Measurements from ENCODE around the gene FBXO36. TPM values are rescaled to one million over a fixed set of nuclear protein-coding genes. Genes with fewer than 3 reads are reported as not detected.
"Not testable (repeated sequence)": the region's sequence is repeated elsewhere in the genome, so short reads cannot be mapped to it uniquely, and the experiment has no call there.

FBXO36 gene, protein sequence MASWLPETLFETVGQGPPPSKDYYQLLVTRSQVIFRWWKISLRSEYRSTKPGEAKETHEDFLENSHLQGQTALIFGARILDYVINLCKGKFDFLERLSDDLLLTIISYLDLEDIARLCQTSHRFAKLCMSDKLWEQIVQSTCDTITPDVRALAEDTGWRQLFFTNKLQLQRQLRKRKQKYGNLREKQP
- polyA plus RNA-seq (ENCODE audit: insufficient read length) = 7.6 TPM
- long read RNA-seq, donor 1, transcript FBXO36-201 (4 exons, 2,810 nt) = major isoform, 7 of 7 reads
- long read RNA-seq, donor 1, partial matches to known transcripts = 0 of 7 reads
- long read RNA-seq, donor 1, other reads (novel, unspliced or antisense) = 0 of 7 reads
- long read RNA-seq, donor 2, partial matches to known transcripts = 0 of 3 reads
- long read RNA-seq, donor 2, other reads (novel, unspliced or antisense) = 0 of 3 reads
- long read RNA-seq, donor 3, transcript FBXO36-201 (4 exons, 2,810 nt) = major isoform, 5 of 6 reads
- long read RNA-seq, donor 3, partial matches to known transcripts = 0 of 6 reads
- long read RNA-seq, donor 3, other reads (novel, unspliced or antisense) = 0 of 6 reads
- long read RNA-seq, donor 4 = 0 reads
- long read RNA-seq, donor 5, transcript FBXO36-201 (4 exons, 2,810 nt) = major isoform, 9 of 10 reads
- long read RNA-seq, donor 5, partial matches to known transcripts = 0 of 10 reads
- long read RNA-seq, donor 5, other reads (novel, unspliced or antisense) = 0 of 10 reads
- long read RNA-seq, donor 6, partial matches to known transcripts = 0 of 3 reads
- long read RNA-seq, donor 6, other reads (novel, unspliced or antisense) = 0 of 3 reads
- long read RNA-seq, donor 7, transcript FBXO36-201 (4 exons, 2,810 nt) = major isoform, 10 of 10 reads
- long read RNA-seq, donor 7, partial matches to known transcripts = 0 of 10 reads
- long read RNA-seq, donor 7, other reads (novel, unspliced or antisense) = 0 of 10 reads
- long read RNA-seq, donor 8, transcript FBXO36-201 (4 exons, 2,810 nt) = major isoform, 5 of 5 reads
- long read RNA-seq, donor 8, partial matches to known transcripts = 0 of 5 reads
- long read RNA-seq, donor 8, other reads (novel, unspliced or antisense) = 0 of 5 reads

- DNase-seq = no peak
Measured at GRCh38 chr2:229922449-229923386, at the start of gene FBXO36. Gene FBXO36 (plus strand): TSS chr2:229922503. CDS start chr2:229922514, 11 bp downstream.

GRCh38 chr2:229873123-229873581 lies 49.2 kb upstream of the FBXO36 start:
- no peak for DNase-seq

- no peak for DNase-seq
Measured at GRCh38 chr2:229874647-229875046, 47.7 kb upstream of the FBXO36 start.

- no peak for DNase-seq
Measured at GRCh38 chr2:229875549-229875948, 46.8 kb upstream of the FBXO36 start.

GRCh38 chr2:229879191-229879950 lies 42.9 kb upstream of the FBXO36 start:
- DNase-seq = no peak

DNA sequence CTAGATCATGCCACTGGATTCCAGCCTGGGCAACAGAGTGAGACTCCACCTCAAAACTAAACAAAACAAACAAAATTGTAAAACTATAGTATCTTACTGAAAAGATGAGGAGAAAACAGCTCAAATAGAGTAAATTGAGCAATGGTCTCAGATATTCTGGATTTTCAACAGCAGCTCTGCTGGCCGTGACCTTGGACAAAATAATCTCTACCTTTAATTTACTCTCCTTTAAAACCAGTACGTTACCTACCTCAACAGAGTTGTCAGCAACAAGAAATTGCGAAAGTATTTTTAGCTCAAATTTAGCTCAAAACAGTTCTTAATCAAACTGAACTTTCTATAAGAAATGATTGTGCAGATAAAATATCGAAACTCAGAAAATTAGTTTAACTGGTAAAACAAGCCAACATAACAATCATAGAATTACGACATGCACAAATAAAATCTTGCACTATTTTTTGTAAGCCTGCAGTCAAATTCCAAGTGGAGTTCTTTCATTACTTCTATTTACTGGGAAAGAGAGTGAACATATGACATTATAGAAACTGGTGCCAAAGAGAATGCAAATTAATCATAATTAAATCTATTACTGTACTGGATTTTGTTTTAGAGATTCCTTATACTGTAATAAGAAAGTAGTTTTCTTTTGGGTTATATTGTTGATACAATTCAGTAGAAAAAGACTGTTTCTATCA lies 41.3 kb upstream of the FBXO36 start:
- DNase-seq = no peak

- no peak for DNase-seq
Measured at GRCh38 chr2:229882583-229882982, 39.7 kb upstream of the FBXO36 start.

DNA sequence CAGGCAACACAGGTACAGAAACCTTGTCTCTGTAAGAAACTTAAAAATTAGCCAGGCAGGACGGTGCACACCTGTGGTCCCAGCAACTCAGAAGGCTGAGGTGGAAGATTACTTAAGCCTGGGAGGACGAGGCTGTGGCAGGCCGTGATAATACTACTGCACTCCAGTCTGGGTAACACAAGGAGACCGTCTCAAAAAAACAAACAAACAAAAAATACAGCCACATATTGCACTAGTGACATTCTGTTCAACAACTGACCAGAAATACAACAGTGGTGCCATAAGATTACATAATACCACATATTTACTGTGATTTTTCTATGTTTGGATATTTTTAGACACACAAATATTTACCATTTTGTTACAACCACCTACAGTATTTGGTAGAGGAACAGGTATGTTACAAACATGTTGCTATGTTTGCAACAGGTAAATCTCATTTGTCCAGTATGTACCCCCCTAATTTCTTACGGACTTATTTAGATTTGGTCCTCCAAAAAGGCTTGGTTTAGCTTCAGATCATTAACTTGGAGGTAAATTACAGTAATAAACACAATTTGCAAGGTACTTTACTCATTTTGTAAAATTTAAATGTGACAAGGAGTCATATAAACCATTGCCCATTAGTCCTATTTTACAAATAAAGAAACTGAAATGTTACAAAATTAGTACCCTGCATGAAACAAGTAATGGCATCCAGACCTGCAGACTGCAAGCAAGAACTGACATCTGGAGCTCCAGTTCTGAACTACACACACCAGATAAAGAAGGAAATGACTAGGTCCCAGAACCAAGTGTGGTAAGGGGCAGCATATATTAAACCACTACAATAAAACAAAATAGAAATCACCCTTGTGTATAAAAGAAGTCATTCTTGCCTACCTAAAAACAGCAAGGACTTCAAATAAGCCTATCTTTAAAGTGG lies 37.3 kb upstream of the FBXO36 start:
- no peak for DNase-seq

GRCh38 chr2:229887441-229887840 lies 34.9 kb upstream of the FBXO36 start:
- DNase-seq = no peak

DNA sequence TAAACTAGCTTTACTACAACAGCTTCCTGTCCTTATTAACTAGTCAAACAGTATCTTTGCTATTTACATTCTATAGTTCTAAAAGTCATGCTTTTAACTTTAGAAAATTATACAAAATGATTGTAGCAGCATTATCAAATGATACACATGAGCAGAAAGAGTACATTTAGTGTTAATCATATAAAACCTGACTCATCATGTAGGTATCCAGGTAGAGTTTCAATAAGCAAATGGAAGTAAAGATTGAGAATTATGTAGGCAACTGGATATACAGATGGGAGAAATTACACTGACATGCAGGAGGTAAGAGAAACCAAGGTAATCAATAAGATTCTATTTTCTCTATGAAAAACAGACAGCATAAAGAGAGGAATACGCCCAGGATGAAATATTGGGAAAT lies 34.3 kb upstream of the FBXO36 start:
- DNase-seq = no peak

GRCh38 chr2:229889023-229889422 lies 33.3 kb upstream of the FBXO36 start:
- no peak for DNase-seq

DNA sequence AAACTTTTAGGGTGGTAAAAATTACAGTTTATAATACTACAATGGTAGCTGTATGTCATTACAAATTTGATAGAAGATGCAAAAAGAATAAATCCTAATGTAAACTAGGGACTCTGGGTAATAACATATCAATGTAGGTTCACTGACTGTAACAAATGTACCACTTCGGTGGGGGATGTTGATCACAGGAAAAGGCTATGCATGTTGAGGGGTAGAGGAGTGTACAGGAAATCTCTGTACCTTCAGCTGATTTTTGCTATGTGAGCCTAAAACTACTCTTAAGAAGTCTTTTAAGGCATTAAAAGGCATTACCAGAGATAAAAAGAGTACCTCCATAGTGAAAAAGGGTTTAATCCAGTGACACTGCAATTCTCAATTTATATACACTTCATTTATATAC lies 25.4 kb upstream of the FBXO36 start:
- no peak for DNase-seq

DNA sequence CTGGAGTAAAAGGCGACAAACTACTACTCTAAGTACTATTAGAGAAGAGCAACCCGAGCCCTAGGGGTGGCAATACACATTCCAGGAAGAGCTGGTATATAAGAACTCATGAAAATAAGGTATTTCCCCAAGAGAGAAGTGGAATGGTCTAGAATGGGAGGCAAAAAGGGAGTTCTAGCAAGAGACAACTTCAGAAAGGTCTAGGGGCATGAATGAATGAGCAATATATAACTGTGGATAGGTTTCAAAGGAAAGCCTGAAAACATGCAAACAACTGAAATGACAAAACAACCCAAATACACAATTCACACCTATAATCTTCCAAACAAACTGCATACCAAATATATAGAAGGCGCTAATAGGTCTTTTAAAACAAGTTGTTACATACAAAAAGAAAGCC lies 22.7 kb upstream of the FBXO36 start:
- no peak for DNase-seq

DNA sequence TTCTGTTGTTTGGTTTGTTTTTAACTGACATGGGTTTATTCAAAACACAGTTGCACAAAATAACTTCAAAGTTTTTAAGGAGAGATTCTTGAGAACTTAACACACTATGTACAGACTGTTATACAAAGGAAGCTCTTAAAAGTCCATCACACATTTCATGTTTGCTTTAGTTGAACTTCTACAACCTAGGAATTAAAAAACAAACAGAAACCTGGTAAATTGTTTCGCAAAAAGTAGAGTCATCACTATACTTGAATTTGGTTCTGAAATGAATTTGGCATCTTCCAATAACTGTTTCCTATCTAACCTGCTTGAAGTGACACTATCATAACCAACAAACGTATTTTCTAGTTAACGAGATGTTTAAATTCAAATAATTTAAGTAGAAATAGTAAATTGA lies 22.3 kb upstream of the FBXO36 start:
- DNase-seq = no peak

- not testable (repeated sequence) for DNase-seq
Measured at GRCh38 chr2:229900514-229900913, 21.8 kb upstream of the FBXO36 start.

DNA sequence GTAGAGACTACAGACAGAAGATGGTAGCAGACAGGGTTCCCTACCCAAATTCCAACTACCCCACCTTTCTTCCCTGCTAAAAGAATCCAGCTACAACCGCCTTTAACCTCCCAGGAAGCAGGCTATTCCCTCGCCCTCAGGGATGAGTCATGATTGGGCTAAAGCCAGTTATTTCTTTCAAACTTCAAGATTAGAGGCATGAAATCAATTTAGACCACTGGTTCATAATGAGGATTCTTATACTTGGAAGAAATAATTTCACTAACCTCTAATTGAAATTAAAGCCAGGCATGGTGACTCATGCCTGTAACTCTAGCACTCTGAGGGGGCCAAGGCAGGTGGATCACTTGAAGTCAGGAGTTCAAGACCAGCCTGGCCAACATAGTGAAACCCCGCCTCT lies 20.5 kb upstream of the FBXO36 start:
- DNase-seq = no peak

- DNase-seq = no peak
Measured at GRCh38 chr2:229903037-229903436, 19.3 kb upstream of the FBXO36 start.

- no peak for DNase-seq
Measured at GRCh38 chr2:229905601-229906000, 16.7 kb upstream of the FBXO36 start.

DNA sequence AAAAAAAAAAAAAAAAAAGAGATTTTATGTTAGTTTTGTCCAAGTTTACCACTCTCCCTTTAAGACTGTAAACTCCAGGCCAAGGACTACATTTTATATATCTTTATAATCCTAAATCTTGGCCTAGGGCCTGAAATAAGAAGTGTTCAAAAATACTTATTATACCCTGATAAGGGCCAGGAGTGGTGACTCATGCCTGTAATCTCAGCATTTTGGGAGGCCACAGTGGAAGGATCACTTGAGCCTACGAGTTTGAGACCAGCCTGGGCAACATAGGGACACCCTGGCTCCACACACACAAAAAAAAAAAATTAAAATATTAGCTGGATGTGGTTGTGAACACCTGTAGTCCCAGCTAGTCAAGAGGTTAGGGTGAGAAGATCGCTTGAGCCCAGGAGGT lies 13.2 kb upstream of the FBXO36 start:
- DNase-seq = no peak

All from left kidney (tissue), 8 donors.